Ovary (tissue), 3 donors: ENCODE data around the gene METTL26.

ENCODE experiments used
- EP300 ChIP-seq: sonication (generic); formaldehyde crosslinking; IDR thresholded peaks from one replicate; pipeline ENCODE4 v1.6.1; 2017; ENCODE audit warnings: antibody characterized with exemption
- POLR2A ChIP-seq: fragments of 450-650 bp; IDR thresholded peaks from one replicate; pipeline ENCODE4 v1.6.1; 2017; ENCODE audit warnings: antibody characterized with exemption, mild to moderate bottlenecking, moderate library complexity
- TF ChIP-seq, protein P1 (sequence below), 3 donors: fragments of 450-650 bp in 2 of 3; fragments of 200-600 bp in 1 of 3; IDR thresholded peaks; one replicate each; pipeline versions ENCODE4 v1.5.1 to v1.8.0; 2016 to 2022; ENCODE audit warnings: antibody characterized with exemption in 3 of 3, mild to moderate bottlenecking in 1 of 3
- donor health status: DM: no; HTN: no; CAD: no.

DNA sequence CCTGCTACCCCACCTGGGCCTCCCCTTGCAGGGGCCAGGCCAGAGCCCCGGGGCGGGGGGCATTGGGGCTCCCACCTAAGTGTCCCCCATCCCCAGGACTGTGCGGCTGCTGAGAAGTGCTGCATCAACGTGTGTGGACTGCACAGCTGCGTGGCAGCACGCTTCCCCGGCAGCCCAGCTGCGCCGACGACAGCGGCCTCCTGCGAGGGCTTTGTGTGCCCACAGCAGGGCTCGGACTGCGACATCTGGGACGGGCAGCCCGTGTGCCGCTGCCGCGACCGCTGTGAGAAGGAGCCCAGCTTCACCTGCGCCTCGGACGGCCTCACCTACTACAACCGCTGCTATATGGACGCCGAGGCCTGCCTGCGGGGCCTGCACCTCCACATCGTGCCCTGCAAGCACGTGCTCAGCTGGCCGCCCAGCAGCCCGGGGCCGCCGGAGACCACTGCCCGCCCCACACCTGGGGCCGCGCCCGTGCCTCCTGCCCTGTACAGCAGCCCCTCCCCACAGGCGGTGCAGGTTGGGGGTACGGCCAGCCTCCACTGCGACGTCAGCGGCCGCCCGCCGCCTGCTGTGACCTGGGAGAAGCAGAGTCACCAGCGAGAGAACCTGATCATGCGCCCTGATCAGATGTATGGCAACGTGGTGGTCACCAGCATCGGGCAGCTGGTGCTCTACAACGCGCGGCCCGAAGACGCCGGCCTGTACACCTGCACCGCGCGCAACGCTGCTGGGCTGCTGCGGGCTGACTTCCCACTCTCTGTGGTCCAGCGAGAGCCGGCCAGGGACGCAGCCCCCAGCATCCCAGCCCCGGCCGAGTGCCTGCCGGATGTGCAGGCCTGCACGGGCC is 3.4 kb downstream of the METTL26 start:
- TF ChIP-seq, protein P1, sequence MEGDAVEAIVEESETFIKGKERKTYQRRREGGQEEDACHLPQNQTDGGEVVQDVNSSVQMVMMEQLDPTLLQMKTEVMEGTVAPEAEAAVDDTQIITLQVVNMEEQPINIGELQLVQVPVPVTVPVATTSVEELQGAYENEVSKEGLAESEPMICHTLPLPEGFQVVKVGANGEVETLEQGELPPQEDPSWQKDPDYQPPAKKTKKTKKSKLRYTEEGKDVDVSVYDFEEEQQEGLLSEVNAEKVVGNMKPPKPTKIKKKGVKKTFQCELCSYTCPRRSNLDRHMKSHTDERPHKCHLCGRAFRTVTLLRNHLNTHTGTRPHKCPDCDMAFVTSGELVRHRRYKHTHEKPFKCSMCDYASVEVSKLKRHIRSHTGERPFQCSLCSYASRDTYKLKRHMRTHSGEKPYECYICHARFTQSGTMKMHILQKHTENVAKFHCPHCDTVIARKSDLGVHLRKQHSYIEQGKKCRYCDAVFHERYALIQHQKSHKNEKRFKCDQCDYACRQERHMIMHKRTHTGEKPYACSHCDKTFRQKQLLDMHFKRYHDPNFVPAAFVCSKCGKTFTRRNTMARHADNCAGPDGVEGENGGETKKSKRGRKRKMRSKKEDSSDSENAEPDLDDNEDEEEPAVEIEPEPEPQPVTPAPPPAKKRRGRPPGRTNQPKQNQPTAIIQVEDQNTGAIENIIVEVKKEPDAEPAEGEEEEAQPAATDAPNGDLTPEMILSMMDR (IDR thresholded peaks at IDR 0.05) = no peak
- TF ChIP-seq EP300 (no peak), POLR2A (no peak)
